Natural killer cell treated with Interleukin-12 subunit alpha and Interleukin-12 subunit beta and Interleukin-15 and Interleukin-18, amount 100 ng/mL, for 72 hours (primary cell): ENCODE data around the gene CMTM7. TPM values are rescaled to one million over a fixed set of nuclear protein-coding genes. Genes with fewer than 3 reads are reported as not detected.

Source experiments
- ATAC-seq, 2 donors: fragments of 150-1000 bp; cut with Tn5 transposase in 1 of 2; sonication (Bioruptor Pico), chemical (Tn5 transposase) in 1 of 2; 2 replicates each; pipeline ENCODE4 v1.10.0; 2021
- DNase-seq: peaks from one replicate; pipeline ENCODE4 v3.0.0; 2022; ENCODE audit warnings: low spot score
- H3K27ac Mint-ChIP-seq, 2 donors: 1 replicate in 1 of 2; 2 replicates in 1 of 2; pipeline ENCODE4 v1.8.0; 2022; ENCODE audit warnings: mixed read lengths in 2 of 2, mild to moderate bottlenecking in 1 of 2, moderate library complexity in 1 of 2
- H3K27me3 Mint-ChIP-seq, 2 donors: 1 replicate in 1 of 2; 2 replicates in 1 of 2; pipeline ENCODE4 v1.8.0; 2022; ENCODE audit warnings: mixed read lengths in 2 of 2
- H3K36me3 Mint-ChIP-seq: one replicate; pipeline ENCODE4 v1.8.0; 2022; ENCODE audit warnings: mixed read lengths
- H3K4me1 Mint-ChIP-seq, 2 donors: 1 replicate in 1 of 2; 2 replicates in 1 of 2; pipeline ENCODE4 v1.8.0; 2022; ENCODE audit warnings: low read depth in 2 of 2, mixed read lengths in 2 of 2, mild to moderate bottlenecking in 1 of 2
- H3K4me3 Mint-ChIP-seq: one replicate; pipeline ENCODE4 v1.8.0; 2022; ENCODE audit warnings: mixed read lengths
- H3K9me3 Mint-ChIP-seq: 2 replicates; pipeline ENCODE4 v1.8.0; 2022; ENCODE audit warnings: mixed read lengths
- total RNA-seq, 2 donors: library from RNA; stranded (reverse); gene quantifications; one replicate each; pipeline ENCODE4 v1.2.3, GENCODE V29; 2022

CMTM7 gene
- total RNA-seq, 2 donors from 2014 or later = 17.5 to 34.5 TPM

- H3K4me3 Mint-ChIP-seq = peak overlapping the region; percentile 65
- ATAC-seq (peak in 1 of 2 donors; percentile 20), DNase-seq (no peak)
- no peaks in the 10 kb centered on the region for H3K9me3 Mint-ChIP-seq
- H3K36me3 Mint-ChIP-seq = no peaks in the 10 kb centered on the region
- no peaks in the 10 kb centered on the region for H3K27me3 Mint-ChIP-seq
- peaks cover 27 to 30% of the 10 kb centered on the region in 2 donors for H3K4me1 Mint-ChIP-seq
- peak overlapping the region; percentile 59 to 82 for H3K27ac Mint-ChIP-seq
These were observed 22.3 kb downstream of the CMTM7 start for GRCh38 chr3:32413845-32414521.

DNA sequence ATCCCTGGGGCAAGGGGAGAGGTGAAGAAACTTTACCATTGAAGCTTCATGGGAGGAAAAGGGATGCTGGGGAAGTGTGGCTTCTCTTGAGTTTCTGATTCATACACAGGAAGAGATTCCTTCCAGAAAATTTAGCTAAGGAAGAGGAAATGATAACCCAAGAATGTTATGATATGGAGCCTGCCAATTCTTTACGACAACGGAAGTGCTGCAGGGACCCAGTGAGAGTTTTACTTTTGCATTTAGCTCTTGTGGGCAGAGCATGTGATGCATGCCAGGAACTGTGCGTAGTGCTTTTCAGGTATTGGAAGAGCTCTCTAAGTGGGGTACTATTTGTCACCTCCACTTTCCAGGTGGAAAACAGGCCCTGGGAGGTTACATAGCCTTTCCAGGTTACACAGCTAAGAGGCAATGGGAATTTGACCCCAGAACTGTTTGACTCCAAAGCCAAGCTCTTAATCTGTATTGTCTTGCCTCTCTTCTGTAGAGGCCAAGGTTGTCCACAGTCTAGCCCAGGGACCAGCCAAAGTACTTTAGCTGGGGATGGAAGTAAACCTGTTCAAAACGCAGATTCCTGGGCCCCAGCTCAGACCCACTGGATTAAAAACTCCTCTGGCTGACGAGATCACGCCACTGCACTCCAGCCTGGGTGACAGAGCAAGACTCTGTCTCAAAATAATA is 23.0 kb downstream of the CMTM7 start:
- H3K4me1 Mint-ChIP-seq = peaks cover 30 to 36% of the 10 kb centered on the region in 2 donors

DNA sequence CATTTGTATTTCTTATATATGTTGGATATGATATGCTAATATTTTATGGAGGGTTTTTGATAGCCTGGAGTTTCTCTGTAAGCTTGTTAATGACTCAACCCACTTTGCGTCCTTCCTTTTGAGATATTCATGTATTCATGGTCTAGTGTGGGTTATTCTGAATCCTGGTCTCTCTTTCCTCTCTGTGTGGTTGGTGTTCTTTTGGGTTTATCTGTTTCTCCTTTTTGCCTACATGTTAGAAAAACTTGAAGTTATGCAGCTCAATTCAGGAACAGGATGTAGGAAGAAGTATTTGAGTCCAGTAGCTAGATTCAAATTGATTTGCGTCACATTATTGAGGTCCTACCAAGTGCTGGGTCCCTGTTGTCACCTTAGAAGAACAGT is 28.1 kb downstream of the CMTM7 start:
- no peaks in the 10 kb centered on the region for H3K27me3 Mint-ChIP-seq

More for the DNA sequence above, 23.0 kb downstream of the CMTM7 start:
- Mint-ChIP-seq H3K27me3 (no peaks in the 10 kb centered on the region), H3K4me3 (peak overlapping the region; percentile 65), H3K9me3 (no peaks in the 10 kb centered on the region), H3K36me3 (no peaks in the 10 kb centered on the region), H3K27ac (peak overlapping the region; percentile 59 to 82)
- DNase-seq (no peak), ATAC-seq (peak; percentile 72 to 81)

GRCh38 chr3:32420126-32421038 is 28.7 kb downstream of the CMTM7 start:
- no peaks in the 10 kb centered on the region for H3K36me3 Mint-ChIP-seq
- peak overlapping the region in 1 of 2 donors; percentile 62 for H3K27ac Mint-ChIP-seq
- H3K4me1 Mint-ChIP-seq = peaks cover 42 to 51% of the 10 kb centered on the region in 2 donors
- no peaks in the 10 kb centered on the region for H3K9me3 Mint-ChIP-seq
- ATAC-seq (peak; percentile 48 to 50), DNase-seq (no peak)
- H3K4me3 Mint-ChIP-seq = no peak overlapping the region
- H3K27me3 Mint-ChIP-seq = no peaks in the 10 kb centered on the region

More for the DNA sequence above, 28.1 kb downstream of the CMTM7 start:
- no peaks in the 10 kb centered on the region for H3K9me3 Mint-ChIP-seq
- DNase-seq (no peak), ATAC-seq (no peak)
- H3K4me1 Mint-ChIP-seq = peaks cover 44 to 50% of the 10 kb centered on the region in 2 donors
- no peaks in the 10 kb centered on the region for H3K36me3 Mint-ChIP-seq
- H3K4me3 Mint-ChIP-seq = no peak overlapping the region
- H3K27ac Mint-ChIP-seq = peak overlapping the region in 1 of 2 donors; percentile 62

DNA sequence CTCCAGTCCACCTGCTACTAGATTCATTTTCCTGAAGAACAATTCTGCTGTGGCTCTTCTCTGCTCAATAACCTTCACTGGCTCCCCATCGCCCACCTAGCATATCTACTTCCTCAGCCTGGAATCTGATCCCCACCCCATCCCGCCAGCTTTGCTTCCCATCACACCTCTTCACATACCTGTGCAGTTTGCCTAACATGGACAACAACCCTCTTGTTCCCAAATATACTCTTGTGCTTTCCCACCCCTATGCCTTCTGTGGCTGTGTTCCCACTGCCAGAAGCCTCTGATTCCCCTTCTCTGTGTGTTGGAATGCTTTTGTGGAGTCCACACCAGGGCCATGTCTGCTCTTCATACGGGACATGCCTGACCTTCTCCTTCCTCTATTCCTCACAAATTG is 29.5 kb downstream of the CMTM7 start:
- Mint-ChIP-seq H3K9me3 (no peaks in the 10 kb centered on the region), H3K27me3 (no peaks in the 10 kb centered on the region), H3K27ac (peak overlapping the region in 1 of 2 donors; percentile 62), H3K4me3 (no peak overlapping the region), H3K4me1 (peaks cover 38 to 52% of the 10 kb centered on the region in 2 donors), H3K36me3 (no peaks in the 10 kb centered on the region)
- DNase-seq = no peak
- ATAC-seq = no peak

- ATAC-seq = no peak
- peak overlapping the region; percentile 45 to 62 for H3K27ac Mint-ChIP-seq
- no peaks in the 10 kb centered on the region for H3K9me3 Mint-ChIP-seq
- H3K27me3 Mint-ChIP-seq = no peaks in the 10 kb centered on the region
- no peak for DNase-seq
- H3K4me3 Mint-ChIP-seq = no peak overlapping the region
- peaks cover 41 to 61% of the 10 kb centered on the region in 2 donors for H3K4me1 Mint-ChIP-seq
- H3K36me3 Mint-ChIP-seq = no peaks in the 10 kb centered on the region
These were observed 30.6 kb downstream of the CMTM7 start for GRCh38 chr3:32421991-32422859.

DNA sequence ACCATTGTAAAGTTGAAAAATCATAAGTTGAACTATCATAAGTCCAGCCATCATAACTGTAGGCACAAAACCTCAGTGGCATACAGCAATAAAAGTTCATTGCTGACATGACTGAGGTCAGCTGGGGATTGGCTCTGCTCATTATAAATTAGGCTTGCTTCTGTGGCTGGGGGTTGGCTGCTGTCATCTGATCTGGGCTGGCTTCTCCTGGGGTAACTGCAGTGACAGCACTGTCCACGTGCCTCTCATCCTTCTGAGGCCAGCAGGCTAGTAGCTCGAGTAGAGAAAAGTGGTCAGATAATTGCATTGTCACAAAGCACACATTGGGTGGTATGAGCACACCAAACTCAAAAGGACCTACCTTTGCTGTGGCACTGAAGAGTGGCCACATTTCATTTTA is 31.3 kb downstream of the CMTM7 start:
- DNase-seq (no peak), ATAC-seq (no peak)
- no peaks in the 10 kb centered on the region for H3K9me3 Mint-ChIP-seq
- H3K4me1 Mint-ChIP-seq = peaks cover 47 to 68% of the 10 kb centered on the region in 2 donors
- H3K27ac Mint-ChIP-seq = no peak overlapping the region
- no peak overlapping the region for H3K4me3 Mint-ChIP-seq
- no peaks in the 10 kb centered on the region for H3K36me3 Mint-ChIP-seq
- no peaks in the 10 kb centered on the region for H3K27me3 Mint-ChIP-seq

- DNase-seq (no peak), ATAC-seq (no peak)
- no peaks in the 10 kb centered on the region for H3K36me3 Mint-ChIP-seq
- H3K27ac Mint-ChIP-seq = peak overlapping the region; percentile 51 to 60
- H3K4me3 Mint-ChIP-seq = peak overlapping the region; percentile 55
- H3K27me3 Mint-ChIP-seq = no peaks in the 10 kb centered on the region
- peaks cover 53 to 74% of the 10 kb centered on the region in 2 donors for H3K4me1 Mint-ChIP-seq
- no peaks in the 10 kb centered on the region for H3K9me3 Mint-ChIP-seq
These were observed 31.9 kb downstream of the CMTM7 start for GRCh38 chr3:32423534-32423933.

DNA sequence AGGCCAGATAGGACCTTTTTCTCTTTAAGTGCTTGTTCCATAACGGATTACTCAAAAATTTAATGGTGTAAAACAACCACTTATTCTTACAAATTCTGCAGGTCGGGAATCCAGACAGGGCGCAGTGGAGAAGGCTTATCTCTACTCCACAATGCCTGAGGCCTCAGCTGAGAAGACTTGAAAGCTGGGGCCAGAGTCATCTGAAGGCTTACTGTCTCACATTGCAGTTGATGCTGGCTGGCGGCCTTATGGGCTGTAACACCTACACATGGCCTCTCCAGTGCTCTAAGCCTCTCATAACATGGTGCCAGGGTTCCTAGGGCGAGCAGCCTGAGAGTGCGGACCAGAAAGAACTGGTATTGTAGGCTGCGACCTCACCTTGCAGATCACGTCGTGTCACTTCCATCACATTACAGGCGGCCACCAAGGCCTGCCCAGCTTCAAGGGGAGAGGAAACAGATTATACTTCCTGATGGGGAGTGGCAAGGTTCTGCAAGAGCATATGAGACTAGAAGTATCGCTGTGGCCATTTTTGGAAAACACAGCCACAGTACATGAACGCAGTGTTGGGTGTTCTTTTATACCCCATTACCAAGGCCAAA is 32.4 kb downstream of the CMTM7 start:
- DNase-seq (no peak), ATAC-seq (no peak)
- no peaks in the 10 kb centered on the region for H3K36me3 Mint-ChIP-seq
- peak overlapping the region; percentile 55 for H3K4me3 Mint-ChIP-seq
- peaks cover 58 to 79% of the 10 kb centered on the region in 2 donors for H3K4me1 Mint-ChIP-seq
- no peaks in the 10 kb centered on the region for H3K9me3 Mint-ChIP-seq
- H3K27ac Mint-ChIP-seq = peak overlapping the region; percentile 51 to 60
- H3K27me3 Mint-ChIP-seq = no peaks in the 10 kb centered on the region

- peak overlapping the region; percentile 55 for H3K4me3 Mint-ChIP-seq
- no peak for DNase-seq
- H3K4me1 Mint-ChIP-seq = peaks cover 57 to 76% of the 10 kb centered on the region in 2 donors
- no peaks in the 10 kb centered on the region for H3K9me3 Mint-ChIP-seq
- H3K27me3 Mint-ChIP-seq = no peaks in the 10 kb centered on the region
- peak overlapping the region; percentile 51 to 60 for H3K27ac Mint-ChIP-seq
- no peak for ATAC-seq
- H3K36me3 Mint-ChIP-seq = no peaks in the 10 kb centered on the region
These were observed 33.1 kb downstream of the CMTM7 start for GRCh38 chr3:32424581-32425250.

GRCh38 chr3:32428092-32429068 is 36.7 kb downstream of the CMTM7 start:
- H3K4me1 Mint-ChIP-seq = peaks cover 64 to 84% of the 10 kb centered on the region in 2 donors
- peak; percentile 61 to 69 for ATAC-seq

More at GRCh38 chr3:32428092-32429068, 36.7 kb downstream of the CMTM7 start:
- Mint-ChIP-seq H3K27me3 (no peaks in the 10 kb centered on the region), H3K4me3 (peak overlapping the region; percentile 86), H3K9me3 (no peaks in the 10 kb centered on the region), H3K27ac (peak overlapping the region; percentile 76 to 91), H3K36me3 (no peaks in the 10 kb centered on the region)
- no peak for DNase-seq
